Measurements from ENCODE around the gene CDC25A.

DNA sequence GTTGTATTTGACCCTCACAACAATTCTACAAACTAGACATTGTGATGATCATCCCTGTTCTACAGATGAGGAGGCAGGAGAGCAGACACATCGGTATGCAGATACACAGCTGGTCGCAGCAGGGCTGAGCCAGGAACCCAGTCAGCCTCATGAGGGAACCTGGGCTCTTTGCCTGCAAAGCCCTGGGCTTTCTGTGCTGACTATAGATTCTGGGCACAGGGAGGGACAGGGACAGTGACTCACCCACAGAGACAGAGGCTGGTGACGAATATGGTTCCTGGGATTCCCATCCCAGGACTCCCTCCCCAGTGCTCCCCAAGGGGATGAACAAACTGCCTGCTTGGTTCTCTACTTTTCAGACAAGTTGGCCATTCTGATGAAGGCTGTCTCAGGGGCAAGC lies 31.3 kb upstream of the CDC25A start:
- TF ChIP-seq CTCF (IDR thresholded peaks at IDR 0.05) (no peak), EP300 (IDR thresholded peaks at IDR 0.05) (no peak)
